Astrocyte of the spinal cord (primary cell): Measurements from ENCODE around the gene ASPHD1.

Experiments used
- DNase-seq: peaks from one replicate; pipeline ENCODE4 v3.0.0; 2011; ENCODE audit warnings: low read depth, low spot score
- H3K4me3 ChIP-seq: 2 replicates; pipeline ENCODE4 v1.5.1; 2011; ENCODE audit warnings: low read depth, mild to moderate bottlenecking, low read length, moderate library complexity
- CTCF ChIP-seq: IDR thresholded peaks from 2 replicates; pipeline ENCODE4 v1.5.1; 2012; ENCODE audit warnings: low read depth, mild to moderate bottlenecking, low read length, inconsistent platforms
- in situ Hi-C: cut with HindIII; loops from 2 replicates; pipeline ENCODE4 v1.10.0; 2017; ENCODE audit warnings: low sequenced_read_pairs

Gene ASPHD1

GRCh38 chr16:29940656-29941055 is 40.4 kb downstream of the ASPHD1 start:
- H3K4me3 ChIP-seq = no peak overlapping the region
- TF ChIP-seq CTCF = no peak
- in situ Hi-C loops = no loop called here
- peak; percentile 13 for DNase-seq

GRCh38 chr16:29943846-29944799 is 43.8 kb downstream of the ASPHD1 start:
- DNase-seq = peak; percentile 98
- no peak overlapping the region for H3K4me3 ChIP-seq
- peak; percentile 50 for TF ChIP-seq CTCF
- in situ Hi-C loops = no loop called here

- no peak overlapping the region for H3K4me3 ChIP-seq
- DNase-seq = no peak
- TF ChIP-seq CTCF = no peak
- in situ Hi-C loops = no loop called here
These were observed 47.6 kb downstream of the ASPHD1 start for GRCh38 chr16:29947897-29948296.

GRCh38 chr16:29950806-29951461 is 50.6 kb downstream of the ASPHD1 start:
- in situ Hi-C loops = no loop called here
- no peak for DNase-seq
- no peak overlapping the region for H3K4me3 ChIP-seq
- TF ChIP-seq CTCF = no peak

- H3K4me3 ChIP-seq = no peak overlapping the region
- TF ChIP-seq CTCF = no peak
- in situ Hi-C loops = no loop called here
- DNase-seq = no peak
These were observed 51.5 kb downstream of the ASPHD1 start for GRCh38 chr16:29951625-29952365.
